Right renal pelvis (tissue), 4 donors: ENCODE measurements around the gene ABITRAM. TPM values are rescaled to one million over a fixed set of nuclear protein-coding genes. Genes with fewer than 3 reads are reported as not detected.
"Not testable (repeated sequence)": the region's sequence is repeated elsewhere in the genome, so short reads cannot be mapped to it uniquely, and the experiment has no call there.

Source experiments
- DNase-seq, 4 donors: peaks; one replicate each; pipeline ENCODE4 v3.0.0-alpha.2; 2013; ENCODE audit warnings: low read depth in 4 of 4, low spot score in 3 of 4, missing footprints in 1 of 4
- polyA plus RNA-seq, 4 donors: library from polyadenylated mRNA; unstranded; fragments of 120-200 nt; gene quantifications; one replicate each; pipeline ENCODE4 v1.2.1, GENCODE V29; 2013; ENCODE audit not compliant: insufficient read length in 4 of 4

ABITRAM gene
- polyA plus RNA-seq, 4 donors: 28.8 to 38.1 (median 33.8) TPM

GRCh38 chr9:108924466-108924865, 9.7 kb upstream of the ABITRAM start:
- DNase-seq: no peak

DNA sequence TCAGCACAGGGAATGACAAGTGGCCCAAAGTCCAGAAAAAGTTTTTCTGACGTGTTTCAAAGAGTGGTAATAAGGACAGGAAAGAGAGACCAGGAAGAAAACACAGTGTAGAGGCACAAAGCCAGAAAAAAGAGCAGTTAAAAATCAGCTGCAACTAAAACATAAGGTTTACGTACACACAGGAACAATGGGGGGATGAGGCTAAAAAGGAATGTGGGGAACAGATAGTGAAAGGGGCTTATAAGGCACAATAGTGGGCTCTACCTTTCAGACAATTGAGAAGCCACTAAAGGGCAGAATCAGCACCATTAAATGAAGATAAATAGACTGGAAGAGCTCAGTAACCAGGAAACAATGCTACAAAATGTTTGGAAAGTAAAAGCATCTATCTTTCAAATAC, 5.8 kb upstream of the ABITRAM start:
- DNase-seq: no peak

GRCh38 chr9:108933231-108933717, 926 bp upstream of the ABITRAM start:
- DNase-seq: no peak

GRCh38 chr9:108933718-108934322, 380 bp upstream of the ABITRAM start, which contains the start of gene ELP1:
TSS of gene ELP1 (minus strand) at chr9:108934124. CDS start at chr9:108931146, 2,978 bp downstream.
- peak; percentile 82 to 85 (median 84) for DNase-seq

- no peak for DNase-seq
Measured at GRCh38 chr9:108937561-108938305, 3.5 kb downstream of the ABITRAM start.

DNA sequence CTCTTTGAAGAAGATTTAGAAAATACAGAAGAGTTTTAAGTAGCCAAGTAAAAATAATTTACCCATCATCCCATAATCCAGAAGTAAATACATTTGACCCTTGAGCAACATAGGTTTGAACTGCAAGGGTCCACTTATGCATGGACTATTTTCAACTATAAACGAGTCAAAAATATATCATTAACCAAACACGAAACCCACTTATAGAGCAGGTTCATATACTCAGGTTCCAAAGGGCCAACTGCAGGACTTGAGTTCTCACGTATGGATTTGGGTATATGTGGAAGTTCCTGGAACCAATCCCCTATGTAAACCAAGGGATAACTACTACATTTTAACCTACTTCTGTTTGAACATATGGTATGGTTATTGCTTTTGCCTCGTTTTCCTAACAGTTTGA, 5.8 kb downstream of the ABITRAM start:
- no peak for DNase-seq

GRCh38 chr9:108950168-108950567, 16.0 kb downstream of the ABITRAM start:
- no peak for DNase-seq

DNA sequence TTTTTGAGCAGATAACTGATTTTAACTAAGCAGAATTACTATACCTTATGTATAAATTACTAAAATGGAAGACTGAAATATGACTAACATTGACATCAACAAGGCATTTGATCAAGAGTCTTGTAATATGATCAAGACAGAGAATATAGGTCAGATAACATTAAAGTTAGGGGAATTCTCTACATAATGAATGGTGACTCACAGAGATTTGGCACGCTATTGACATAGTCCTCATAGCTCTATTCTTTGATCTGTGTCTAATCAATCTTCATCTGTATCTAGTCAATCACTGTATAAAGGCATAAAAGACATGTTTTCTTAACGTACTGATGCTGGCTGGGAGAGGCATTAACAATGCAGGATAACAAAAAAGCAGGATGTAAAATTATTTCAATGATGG, 17.4 kb downstream of the ABITRAM start:
- DNase-seq: no peak

DNA sequence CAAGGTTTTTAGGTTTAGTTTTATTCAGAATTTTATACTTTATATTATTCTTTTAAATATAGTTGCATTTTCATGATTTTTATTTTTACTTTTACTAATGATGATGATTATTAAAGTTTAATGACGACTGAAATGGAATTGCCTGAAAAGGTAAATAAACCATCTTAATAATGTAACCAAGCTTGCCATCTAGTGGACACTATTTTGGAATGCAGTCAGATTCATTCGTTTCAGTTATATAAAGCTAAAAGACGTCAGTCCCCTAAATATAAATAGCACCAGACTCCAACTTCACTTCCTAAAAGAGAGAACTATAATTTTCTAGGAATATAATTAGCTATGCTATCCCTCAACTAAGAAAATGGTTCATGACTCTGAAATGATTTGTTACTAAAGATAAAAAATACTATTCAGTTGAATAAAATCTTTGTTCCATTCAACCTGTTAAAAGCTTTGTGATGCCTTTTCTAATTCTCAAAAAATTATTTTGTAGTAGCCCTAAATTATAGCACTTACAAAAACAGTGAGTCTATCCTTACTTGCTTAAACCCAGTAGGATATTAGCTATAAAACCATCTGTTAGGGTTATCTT, 19.9 kb downstream of the ABITRAM start:
- peak in 1 of 4 donors; percentile 47 for DNase-seq

DNA sequence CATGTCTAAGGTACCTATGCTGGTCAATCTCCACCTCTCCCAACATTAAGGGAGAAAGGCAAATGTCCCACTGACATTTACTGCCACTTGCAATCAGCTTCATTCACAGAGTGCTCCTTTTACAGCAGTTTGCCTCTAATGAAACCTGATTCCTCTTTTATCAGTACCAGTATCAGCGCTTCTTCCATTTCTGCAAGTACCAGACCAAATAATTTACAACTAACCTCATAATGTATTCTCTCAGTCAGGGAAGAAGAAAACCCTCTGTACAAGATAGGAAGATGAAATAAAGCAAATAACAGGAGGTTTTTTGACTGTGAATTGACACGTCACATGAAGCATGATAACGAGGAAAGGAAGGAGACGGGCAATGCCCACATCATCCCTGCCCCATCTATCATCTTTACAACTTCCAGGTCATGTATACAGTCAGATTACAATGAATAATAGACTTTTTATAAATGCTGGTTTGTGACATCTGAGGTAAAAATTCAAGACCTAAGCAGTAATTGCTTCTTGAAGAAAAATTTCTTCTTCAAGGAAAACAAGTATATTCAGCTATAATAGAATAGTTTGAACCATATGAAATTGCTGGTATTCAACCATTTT, 21.9 kb downstream of the ABITRAM start:
- DNase-seq: no peak

DNA sequence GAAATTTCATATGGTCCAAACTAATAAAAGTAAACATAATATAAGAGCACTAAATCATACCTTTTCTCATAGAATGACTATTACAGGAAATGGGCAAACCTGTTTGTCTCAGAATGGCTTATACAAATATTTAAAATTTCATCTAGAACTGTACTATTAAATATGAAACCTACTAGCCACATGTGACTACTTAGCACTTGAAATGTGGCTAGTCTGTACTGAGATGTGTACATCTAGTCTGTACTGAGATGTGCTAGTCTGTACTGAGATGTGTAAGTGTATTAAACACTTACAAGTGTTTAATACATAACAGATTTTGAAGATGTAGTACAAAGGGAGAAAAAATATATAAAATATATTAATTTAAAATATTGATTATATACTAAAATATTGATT, 22.4 kb downstream of the ABITRAM start:
- no peak for DNase-seq

- DNase-seq: no peak
Measured at GRCh38 chr9:108960331-108960730, 26.1 kb downstream of the ABITRAM start.

DNA sequence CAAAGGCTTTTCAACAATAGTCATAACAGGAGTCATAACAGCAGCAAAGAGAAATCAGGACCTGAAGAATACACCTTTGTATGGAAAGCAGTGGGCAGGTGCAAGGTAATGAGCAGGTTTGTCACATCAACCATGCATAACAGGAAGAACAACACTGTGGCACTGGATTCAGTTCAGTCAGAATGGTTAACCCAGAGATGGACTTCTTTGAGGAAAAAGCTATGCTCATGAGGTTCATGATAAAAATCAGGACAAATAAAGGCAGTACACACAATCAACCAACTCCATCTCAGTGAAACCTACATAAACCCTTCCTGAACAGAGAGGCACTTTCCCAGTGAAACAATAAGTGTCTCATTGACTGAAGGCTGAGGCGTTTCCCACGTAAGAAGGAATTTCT, 27.0 kb downstream of the ABITRAM start:
- DNase-seq: no peak

DNA sequence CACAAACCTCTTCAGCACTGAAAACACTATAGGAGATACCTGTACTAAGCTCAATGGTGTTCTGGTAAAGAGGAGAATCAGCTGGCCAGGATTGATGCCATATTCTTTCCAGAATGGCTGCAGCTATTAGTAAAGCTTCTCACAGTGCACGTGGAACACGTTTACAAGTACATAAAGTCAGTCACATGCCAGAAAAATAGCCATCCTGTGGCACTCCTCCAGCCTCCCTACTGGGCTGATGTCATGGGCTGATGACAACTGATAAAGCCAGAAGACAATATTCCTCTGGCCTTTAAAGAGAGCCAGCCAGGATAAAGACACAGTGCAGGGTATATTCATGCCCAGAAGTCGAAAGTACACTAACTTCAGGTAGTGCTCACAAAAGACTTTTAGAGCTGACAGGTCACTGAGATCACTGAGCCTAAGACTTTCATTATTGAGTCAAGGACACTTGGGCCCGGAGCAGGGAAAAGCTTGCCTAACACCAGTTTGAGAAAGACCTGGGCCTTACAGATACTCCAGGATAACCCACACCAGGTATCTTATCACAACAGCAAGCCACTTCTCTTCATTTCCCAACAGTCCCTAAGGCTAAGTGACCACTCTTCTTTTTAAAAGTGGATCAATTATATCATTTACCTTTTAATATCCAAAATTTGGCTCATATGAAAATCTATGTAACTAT, 29.4 kb downstream of the ABITRAM start:
- DNase-seq: no peak

GRCh38 chr9:108967916-108968315, 33.7 kb downstream of the ABITRAM start:
- no peak for DNase-seq

- DNase-seq: not testable (repeated sequence)
Measured at GRCh38 chr9:108971392-108971791, 37.2 kb downstream of the ABITRAM start.

DNA sequence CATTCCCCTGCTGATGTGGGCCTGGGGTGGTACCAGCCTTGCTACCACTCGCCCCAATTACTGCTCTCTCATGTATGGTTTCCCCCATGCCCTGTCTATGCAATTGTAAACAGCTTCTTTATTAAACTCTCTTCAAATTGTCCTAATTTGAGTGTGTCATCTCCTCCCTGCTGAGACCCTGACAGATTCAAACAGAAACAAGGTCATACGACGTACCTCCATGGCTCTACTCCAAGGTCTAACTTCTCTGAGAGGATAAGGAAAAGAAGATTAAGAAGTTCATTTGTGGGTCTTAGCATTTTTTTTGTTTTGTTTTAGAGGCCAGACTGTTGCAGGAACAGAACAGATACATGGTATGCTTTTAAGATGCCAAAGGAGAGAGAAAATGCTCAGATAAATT, 38.0 kb downstream of the ABITRAM start:
- DNase-seq: no peak

DNA sequence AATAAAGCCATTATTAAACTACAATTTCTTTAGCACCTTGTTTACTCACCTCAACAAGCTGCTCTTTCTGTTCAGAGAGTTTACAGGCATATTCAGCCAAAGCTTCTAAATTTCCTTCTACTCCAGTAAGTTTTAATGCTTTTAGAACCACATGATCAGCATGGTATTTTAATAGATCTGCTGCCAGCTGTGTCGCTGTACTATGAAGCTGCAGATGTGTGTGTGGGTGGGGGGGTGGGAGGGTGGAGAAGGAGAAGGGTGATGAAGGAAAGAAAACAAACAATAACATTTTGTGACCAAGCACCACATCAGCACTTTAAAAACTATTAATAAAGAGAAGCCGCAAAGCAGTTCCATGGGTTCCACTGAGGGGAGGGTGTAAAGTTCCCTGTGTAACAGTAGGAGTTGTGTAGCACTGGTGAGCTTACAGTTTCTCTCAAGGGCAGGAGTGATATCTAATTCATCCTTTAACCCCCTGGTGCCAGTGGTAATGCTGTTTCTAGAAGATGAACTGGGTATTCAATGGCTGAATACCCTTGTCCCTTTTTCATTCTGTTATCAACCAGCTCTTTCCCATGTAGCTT, 38.5 kb downstream of the ABITRAM start:
- peak in 3 of 4 donors; percentile 11 to 22 (median 20) for DNase-seq

GRCh38 chr9:108973895-108974294, 39.7 kb downstream of the ABITRAM start:
- DNase-seq: no peak

DNA sequence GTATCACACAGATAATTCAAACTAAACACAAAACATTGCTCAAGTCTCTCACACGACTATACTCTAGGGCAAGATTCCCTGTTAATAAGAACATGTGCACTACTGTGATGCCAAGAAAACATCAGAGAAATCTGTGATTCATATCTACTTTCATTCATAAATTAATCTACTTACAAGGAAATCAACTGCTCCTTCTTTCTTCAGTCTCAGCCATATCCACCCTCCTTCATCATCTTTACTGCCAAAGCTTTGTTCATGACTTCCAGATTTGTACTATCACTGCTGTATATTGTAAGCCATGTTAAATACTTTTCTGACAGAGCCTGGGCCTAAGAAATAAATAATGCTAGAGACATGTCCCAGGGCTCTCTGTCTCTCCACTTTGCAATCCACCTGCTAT, 44.0 kb downstream of the ABITRAM start:
- no peak for DNase-seq
